Nephron (organoid): ENCODE results near the gene CTCF.

Experiments used
- H3K27ac Mint-ChIP-seq, 3 experiments: 2 replicates each; pipeline ENCODE4 v1.8.0; 2020; ENCODE audit warnings: mixed read lengths in 3 of 3, mild to moderate bottlenecking in 2 of 3, moderate library complexity in 1 of 3
- H3K27me3 Mint-ChIP-seq: 2 replicates; pipeline ENCODE4 v1.8.0; 2021; ENCODE audit warnings: low read depth, mild to moderate bottlenecking, moderate library complexity, mixed read lengths
- H3K36me3 Mint-ChIP-seq: 2 replicates; pipeline ENCODE4 v1.8.0; 2020; ENCODE audit warnings: low read depth, mixed read lengths
- H3K4me1 Mint-ChIP-seq: 2 replicates; pipeline ENCODE4 v1.8.0; 2020; ENCODE audit warnings: mixed read lengths
- H3K4me3 Mint-ChIP-seq, 3 experiments: 2 replicates each; pipeline ENCODE4 v1.8.0; 2020; ENCODE audit warnings: mild to moderate bottlenecking in 3 of 3, mixed read lengths in 3 of 3, moderate library complexity in 2 of 3
- H3K9me3 Mint-ChIP-seq: 2 replicates; pipeline ENCODE4 v1.8.0; 2020; ENCODE audit warnings: mixed read lengths
- TF ChIP-seq, protein P1 (sequence below), 3 experiments: fragments of 200-600 bp; sonication (generic); IDR thresholded peaks; one replicate each; pipeline ENCODE4 v1.5.0; 2021; ENCODE audit warnings: antibody characterized with exemption in 3 of 3; ENCODE audit not compliant: unreplicated experiment in 3 of 3

CTCF gene

DNA sequence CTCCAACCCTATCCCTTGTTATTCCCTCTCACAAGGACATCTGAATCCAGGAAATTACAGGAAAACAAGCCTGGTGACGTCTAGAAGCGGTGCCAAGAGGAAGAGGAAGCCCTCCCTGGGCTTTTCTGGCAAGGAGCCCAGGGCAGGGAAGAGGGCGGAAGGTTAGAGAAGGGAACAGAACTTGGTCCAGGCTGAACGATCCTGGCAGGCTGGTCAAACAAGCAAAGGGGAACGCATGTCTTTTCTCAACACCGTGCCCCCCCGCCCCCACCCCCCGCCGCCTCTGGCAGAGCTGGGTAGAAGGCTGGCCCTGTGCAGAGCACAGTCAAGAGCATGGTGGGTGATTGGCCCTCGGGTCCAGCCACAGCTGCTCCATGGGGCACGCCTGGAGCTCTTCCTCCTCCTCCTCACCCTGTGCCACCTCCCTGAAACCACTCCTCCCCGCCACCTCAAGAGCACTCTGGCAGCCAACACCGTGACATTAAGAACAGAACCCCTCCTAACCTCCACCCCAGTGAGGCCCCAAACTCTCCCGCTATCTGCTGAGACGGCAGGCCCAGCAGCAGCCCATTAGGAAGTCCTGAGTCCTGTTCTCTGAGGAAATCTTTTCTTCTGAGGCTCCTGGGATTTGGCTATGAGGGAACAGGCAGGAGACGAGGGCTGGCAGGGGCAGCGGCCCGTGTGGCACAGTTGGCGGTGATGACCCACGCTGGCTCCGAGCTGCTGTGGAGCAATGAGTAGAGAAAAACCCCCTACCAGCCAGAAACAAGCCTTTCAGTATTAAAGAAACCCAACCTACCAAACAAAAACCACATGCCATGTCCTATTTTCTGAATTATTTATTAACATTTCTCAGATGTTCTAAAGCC, 111.6 kb downstream of the CTCF start:
- H3K36me3 Mint-ChIP-seq = no peaks in the 10 kb centered on the region
- H3K27ac Mint-ChIP-seq = peak overlapping the region; percentile 25 to 84 (median 52)
- no peak overlapping the region for H3K4me3 Mint-ChIP-seq
- no peaks in the 10 kb centered on the region for H3K9me3 Mint-ChIP-seq
- TF ChIP-seq, protein P1, sequence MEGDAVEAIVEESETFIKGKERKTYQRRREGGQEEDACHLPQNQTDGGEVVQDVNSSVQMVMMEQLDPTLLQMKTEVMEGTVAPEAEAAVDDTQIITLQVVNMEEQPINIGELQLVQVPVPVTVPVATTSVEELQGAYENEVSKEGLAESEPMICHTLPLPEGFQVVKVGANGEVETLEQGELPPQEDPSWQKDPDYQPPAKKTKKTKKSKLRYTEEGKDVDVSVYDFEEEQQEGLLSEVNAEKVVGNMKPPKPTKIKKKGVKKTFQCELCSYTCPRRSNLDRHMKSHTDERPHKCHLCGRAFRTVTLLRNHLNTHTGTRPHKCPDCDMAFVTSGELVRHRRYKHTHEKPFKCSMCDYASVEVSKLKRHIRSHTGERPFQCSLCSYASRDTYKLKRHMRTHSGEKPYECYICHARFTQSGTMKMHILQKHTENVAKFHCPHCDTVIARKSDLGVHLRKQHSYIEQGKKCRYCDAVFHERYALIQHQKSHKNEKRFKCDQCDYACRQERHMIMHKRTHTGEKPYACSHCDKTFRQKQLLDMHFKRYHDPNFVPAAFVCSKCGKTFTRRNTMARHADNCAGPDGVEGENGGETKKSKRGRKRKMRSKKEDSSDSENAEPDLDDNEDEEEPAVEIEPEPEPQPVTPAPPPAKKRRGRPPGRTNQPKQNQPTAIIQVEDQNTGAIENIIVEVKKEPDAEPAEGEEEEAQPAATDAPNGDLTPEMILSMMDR (IDR thresholded peaks at IDR 0.05; ENCODE audit: unreplicated experiment in 3 of 3) = no peak
- no peaks in the 10 kb centered on the region for H3K27me3 Mint-ChIP-seq
- peaks cover 18% of the 10 kb centered on the region for H3K4me1 Mint-ChIP-seq

DNA sequence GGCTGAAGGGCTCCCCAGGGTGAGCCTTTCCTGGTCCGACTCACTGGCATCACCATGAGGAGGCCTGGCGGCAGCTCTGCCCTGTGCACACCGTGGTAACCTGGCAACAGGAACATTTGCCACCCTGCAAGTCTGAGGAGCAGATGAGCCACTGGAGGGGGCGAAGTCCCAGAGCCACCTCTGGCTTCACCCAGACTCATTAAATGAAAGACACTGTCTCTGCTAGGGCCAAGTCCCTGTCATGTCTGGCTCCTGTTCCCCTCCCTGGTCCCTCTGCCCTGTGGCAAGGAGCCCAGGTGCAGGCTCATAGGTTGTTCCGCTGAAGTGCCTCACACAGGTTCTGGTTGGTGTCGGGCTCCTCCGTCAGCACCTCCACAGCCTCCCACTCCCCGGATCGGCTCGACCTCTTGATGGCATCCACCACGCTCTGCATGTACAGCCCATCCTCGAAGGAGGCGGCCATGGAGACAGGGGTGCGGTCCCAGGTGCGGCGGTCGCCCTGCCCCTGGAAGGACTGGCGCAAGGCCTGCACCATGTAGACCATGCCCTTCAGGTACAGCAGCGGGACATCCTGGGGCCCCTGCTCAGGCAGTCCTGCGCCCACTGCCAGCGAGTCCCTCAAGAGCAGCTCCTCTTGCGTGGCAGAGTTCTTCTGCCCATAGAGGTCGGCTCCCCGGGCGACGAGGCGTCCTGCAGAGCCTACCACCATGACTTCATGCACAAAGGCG, 112.7 kb downstream of the CTCF start:
- no peaks in the 10 kb centered on the region for H3K27me3 Mint-ChIP-seq
- TF ChIP-seq, protein P1 (IDR thresholded peaks at IDR 0.05; ENCODE audit: unreplicated experiment in 3 of 3) = no peak
- no peaks in the 10 kb centered on the region for H3K9me3 Mint-ChIP-seq

DNA sequence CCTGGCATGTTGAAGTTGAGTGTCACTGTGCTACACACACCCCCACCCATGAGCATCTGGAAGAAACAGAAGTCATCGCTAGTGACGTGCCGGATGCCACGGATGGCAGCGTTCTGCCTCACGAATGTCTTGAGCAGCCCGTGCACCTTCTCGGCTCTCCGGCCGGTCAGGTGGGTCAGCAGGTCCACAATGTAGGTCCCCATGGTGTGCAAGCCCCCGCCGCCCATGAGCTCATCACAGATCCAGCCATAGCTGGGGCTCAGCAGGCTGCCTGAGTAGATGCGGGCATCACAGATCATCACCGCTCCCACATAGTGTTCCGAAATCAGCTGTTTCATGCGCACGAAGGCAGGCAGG, 113.2 kb downstream of the CTCF start:
- peaks cover 18% of the 10 kb centered on the region for H3K4me1 Mint-ChIP-seq
- no peaks in the 10 kb centered on the region for H3K9me3 Mint-ChIP-seq
- H3K27ac Mint-ChIP-seq = no peak overlapping the region
- H3K27me3 Mint-ChIP-seq = no peaks in the 10 kb centered on the region
- TF ChIP-seq, protein P1 (IDR thresholded peaks at IDR 0.05; ENCODE audit: unreplicated experiment in 3 of 3) = no peak
- H3K4me3 Mint-ChIP-seq = no peak overlapping the region
- H3K36me3 Mint-ChIP-seq = no peaks in the 10 kb centered on the region

More for the DNA sequence above, 112.7 kb downstream of the CTCF start:
- no peak overlapping the region for H3K4me3 Mint-ChIP-seq
- H3K36me3 Mint-ChIP-seq = no peaks in the 10 kb centered on the region
- peaks cover 18% of the 10 kb centered on the region for H3K4me1 Mint-ChIP-seq
- peak overlapping the region in 1 of 3 experiments; percentile 84 for H3K27ac Mint-ChIP-seq

DNA sequence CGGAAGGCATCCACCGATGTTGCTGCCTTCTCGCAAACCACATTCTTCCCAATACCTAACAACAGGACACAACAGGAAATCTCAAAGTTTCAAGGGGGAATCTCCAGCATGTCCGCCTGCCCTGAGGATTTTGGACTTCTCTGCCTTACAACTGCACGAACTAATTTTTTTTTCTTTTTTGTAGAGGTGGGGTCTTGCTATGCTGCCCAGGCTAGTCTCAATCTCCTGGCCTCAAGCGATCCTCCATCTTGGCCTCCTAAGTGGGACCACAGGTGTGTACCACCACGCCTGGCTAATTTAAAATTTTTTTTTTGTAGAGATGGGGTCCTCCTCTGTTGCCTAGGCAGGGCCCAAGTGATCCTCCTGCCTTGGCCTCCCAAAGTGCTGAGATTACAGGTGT, 113.7 kb downstream of the CTCF start:
- no peak overlapping the region for H3K4me3 Mint-ChIP-seq
- TF ChIP-seq, protein P1 (IDR thresholded peaks at IDR 0.05; ENCODE audit: unreplicated experiment in 3 of 3) = no peak
- no peaks in the 10 kb centered on the region for H3K36me3 Mint-ChIP-seq
- no peak overlapping the region for H3K27ac Mint-ChIP-seq
- peaks cover 18% of the 10 kb centered on the region for H3K4me1 Mint-ChIP-seq
- H3K9me3 Mint-ChIP-seq = no peaks in the 10 kb centered on the region
- no peaks in the 10 kb centered on the region for H3K27me3 Mint-ChIP-seq

DNA sequence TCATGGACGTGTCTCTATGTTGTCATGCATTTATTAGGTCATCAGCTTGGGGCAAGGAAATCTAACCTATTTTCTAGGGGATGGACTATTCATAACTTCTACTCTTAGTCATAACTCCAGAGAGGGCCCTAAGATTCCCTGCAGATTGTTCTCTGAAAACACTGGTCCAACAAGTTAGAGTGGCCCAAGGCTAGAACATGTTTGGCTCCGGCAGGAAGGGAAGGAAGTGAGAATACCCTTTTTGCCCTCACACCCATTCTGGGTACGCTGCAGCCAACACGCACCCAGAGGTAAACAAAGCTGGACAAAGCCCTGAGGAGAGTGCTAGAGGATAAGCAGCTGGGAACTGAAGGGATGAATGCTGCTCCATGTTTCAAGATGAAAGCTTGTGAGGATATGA, 114.2 kb downstream of the CTCF start:
- Mint-ChIP-seq H3K9me3 (no peaks in the 10 kb centered on the region), H3K4me3 (no peak overlapping the region), H3K4me1 (peaks cover 18% of the 10 kb centered on the region), H3K27me3 (no peaks in the 10 kb centered on the region), H3K36me3 (no peaks in the 10 kb centered on the region), H3K27ac (no peak overlapping the region)
- TF ChIP-seq, protein P1 (IDR thresholded peaks at IDR 0.05; ENCODE audit: unreplicated experiment in 3 of 3) = no peak
